ENCODE measurements around the gene NDUFB10.

DNA sequence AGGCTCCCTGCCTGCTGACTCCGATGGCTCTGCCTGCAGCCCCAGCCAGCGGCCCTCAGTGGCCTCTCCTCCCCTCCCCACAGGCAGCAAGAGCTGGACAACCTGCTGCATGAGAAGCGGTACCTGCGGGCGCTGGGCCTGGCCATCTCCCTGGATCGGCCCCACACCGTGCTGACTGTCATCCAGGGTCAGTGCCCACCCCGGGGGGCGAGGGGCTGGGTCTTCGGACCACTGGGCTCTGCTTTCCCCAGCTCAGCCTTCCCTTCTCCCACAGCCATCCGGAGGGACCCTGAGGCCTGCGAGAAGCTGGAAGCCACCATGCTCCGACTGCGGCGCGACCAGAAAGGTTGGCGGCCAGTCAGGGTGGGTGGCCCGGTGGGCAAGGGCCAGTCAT lies 18.5 kb downstream of the NDUFB10 start:
- TF ChIP-seq, protein P1, sequence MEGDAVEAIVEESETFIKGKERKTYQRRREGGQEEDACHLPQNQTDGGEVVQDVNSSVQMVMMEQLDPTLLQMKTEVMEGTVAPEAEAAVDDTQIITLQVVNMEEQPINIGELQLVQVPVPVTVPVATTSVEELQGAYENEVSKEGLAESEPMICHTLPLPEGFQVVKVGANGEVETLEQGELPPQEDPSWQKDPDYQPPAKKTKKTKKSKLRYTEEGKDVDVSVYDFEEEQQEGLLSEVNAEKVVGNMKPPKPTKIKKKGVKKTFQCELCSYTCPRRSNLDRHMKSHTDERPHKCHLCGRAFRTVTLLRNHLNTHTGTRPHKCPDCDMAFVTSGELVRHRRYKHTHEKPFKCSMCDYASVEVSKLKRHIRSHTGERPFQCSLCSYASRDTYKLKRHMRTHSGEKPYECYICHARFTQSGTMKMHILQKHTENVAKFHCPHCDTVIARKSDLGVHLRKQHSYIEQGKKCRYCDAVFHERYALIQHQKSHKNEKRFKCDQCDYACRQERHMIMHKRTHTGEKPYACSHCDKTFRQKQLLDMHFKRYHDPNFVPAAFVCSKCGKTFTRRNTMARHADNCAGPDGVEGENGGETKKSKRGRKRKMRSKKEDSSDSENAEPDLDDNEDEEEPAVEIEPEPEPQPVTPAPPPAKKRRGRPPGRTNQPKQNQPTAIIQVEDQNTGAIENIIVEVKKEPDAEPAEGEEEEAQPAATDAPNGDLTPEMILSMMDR (IDR thresholded peaks at IDR 0.05) = no peak
- TF ChIP-seq POLR2AphosphoS5 (IDR thresholded peaks at IDR 0.05) (no peak), POLR2A (IDR thresholded peaks at IDR 0.05) (no peak)
